ENCODE measurements around the gene VMO1.

The VMO1 gene

GRCh38 chr17:4751932-4752331, 34.2 kb downstream of the VMO1 start:
- no peak for FAIRE-seq

DNA sequence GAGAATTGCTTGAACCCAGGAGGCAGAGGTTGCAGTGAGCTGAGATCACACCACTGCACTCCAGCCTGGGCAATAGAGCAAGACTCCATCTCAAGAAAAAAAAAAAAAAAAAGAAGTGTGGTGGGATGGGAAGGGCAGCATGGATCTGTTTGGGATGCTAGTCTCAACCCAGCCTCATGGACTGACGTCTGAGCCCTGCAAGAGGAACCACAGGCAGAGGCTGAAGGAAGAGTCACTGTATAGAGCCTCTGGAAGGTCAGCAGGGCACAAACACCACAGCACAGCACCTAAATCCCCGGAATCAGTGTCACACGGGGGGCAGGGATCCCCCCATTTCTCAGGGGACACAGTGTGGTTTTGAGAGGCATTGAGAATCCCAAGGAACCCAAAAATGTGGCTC, 35.6 kb downstream of the VMO1 start:
- FAIRE-seq = no peak

- FAIRE-seq = no peak
Measured at GRCh38 chr17:4748686-4749085, 37.5 kb downstream of the VMO1 start.

GRCh38 chr17:4747847-4748246, 38.3 kb downstream of the VMO1 start:
- no peak for FAIRE-seq

- FAIRE-seq = no peak
Measured at GRCh38 chr17:4744999-4745969, 40.9 kb downstream of the VMO1 start.

- FAIRE-seq = no peak
Measured at GRCh38 chr17:4743898-4744297, 42.3 kb downstream of the VMO1 start.

DNA sequence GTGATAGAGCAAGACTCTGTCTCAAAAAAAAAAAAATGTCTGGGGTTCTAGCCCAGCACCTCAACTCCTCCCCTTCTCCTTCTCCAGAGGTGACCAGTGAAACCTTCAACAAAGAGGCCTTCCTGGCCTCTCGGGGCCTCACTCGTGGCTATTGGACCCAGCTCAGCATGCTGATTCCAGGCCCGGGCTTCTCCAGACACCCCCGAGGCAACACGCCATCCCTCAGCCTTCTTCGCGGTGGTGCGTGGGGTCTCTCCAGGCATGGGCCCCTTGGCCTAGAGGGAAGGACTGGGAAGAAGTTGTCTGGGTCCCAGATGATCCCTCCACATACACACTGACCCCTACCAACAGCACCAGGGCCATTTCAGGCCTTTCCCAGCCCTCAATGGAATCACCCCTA, 42.9 kb downstream of the VMO1 start:
- FAIRE-seq = no peak

- FAIRE-seq = no peak
Measured at GRCh38 chr17:4742629-4743028, 43.5 kb downstream of the VMO1 start.

GRCh38 chr17:4742133-4742532, 44.0 kb downstream of the VMO1 start:
- FAIRE-seq = no peak

GRCh38 chr17:4741544-4741943, 44.6 kb downstream of the VMO1 start:
- no peak for FAIRE-seq

DNA sequence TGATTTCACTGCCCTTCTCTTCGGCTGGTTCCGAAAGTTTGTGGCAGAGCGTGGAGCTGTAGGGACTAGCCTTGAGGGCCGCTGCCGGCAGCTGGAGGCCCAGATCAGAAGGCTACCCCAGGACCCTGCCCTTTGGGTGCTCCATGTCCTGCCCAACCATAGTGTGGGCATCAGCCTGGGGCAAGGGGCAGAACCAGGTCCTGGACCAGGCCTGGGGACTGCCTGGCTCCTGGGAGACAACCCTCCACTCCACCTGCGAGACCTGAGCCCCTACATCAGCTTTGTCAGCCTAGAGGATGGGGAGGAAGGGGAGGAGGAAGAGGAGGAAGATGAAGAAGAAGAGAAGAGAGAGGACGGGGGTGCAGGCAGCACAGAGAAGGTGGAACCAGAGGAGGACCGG, 45.6 kb downstream of the VMO1 start:
- no peak for FAIRE-seq

DNA sequence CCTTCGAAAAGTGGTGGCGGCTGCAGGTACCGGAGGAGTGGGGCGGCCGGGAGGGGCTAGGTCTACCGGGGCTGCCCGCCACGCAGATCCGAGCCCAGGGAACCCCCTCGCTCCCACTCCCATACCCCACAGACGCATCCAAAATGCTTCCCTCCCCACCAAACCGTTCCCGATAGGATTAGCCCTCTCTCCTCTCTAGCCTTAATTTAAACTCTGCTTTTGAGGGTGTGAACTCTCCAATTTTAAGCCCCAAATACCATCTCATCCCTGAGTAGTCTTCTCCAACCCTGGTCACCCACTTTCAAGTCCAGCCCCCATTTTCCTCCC, 46.2 kb downstream of the VMO1 start:
- FAIRE-seq = no peak

- FAIRE-seq = no peak
Measured at GRCh38 chr17:4739122-4740024, 46.8 kb downstream of the VMO1 start, which contains the start of the genes CXCL16 and ZMYND15. Gene CXCL16, minus strand, starts transcription at chr17:4739928. Its CDS starts 589 bp downstream, at chr17:4739339. Gene ZMYND15, plus strand, starts transcription at chr17:4739833. Its CDS starts 716 bp downstream, at chr17:4740549.

DNA sequence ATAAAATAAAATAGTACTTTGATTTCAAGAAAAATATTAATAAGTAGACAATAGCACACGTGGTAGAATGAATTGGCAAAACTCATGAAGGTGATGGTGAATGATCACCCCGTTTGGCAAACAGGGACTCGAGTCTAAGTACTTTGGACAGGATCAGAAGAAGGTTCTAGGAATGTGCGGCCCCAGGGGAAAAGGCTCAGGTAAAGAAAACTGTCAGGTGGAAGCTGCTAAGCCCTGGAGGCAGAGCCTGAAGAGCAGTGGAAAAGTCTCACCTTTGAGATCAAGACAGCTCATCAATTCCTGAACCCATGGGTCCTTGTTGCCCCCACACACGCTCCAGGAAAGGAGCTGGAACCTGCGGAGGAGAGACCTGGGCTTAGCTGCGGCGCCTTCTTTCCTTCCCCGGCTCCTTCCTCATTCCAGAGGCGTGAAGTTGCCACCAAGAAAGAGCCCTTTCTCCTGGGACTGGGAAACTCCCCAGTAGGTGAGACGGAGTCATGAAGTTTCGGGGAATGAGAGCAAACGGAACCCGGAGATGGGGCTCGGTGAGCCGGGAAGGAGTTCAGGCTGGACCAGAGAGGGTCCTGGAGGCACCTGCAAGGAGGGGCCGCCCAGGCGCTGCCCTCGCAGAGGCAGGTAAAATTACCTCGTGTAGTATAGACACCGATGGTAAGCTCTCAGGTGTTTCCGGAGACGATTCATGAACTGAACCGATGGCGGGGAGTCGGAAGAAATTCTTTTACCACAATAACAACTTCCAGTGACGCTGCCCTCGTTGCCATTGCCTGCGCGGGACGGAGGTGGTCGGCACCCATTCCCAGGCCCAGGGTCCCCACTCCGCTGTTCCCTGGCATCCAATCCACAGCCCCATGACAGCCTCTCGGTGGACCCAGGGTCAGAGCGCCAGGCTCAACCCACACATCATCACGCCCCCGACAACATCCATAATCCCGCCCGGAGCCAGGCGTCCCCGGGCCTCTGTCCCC, 47.7 kb downstream of the VMO1 start:
- no peak for FAIRE-seq

DNA sequence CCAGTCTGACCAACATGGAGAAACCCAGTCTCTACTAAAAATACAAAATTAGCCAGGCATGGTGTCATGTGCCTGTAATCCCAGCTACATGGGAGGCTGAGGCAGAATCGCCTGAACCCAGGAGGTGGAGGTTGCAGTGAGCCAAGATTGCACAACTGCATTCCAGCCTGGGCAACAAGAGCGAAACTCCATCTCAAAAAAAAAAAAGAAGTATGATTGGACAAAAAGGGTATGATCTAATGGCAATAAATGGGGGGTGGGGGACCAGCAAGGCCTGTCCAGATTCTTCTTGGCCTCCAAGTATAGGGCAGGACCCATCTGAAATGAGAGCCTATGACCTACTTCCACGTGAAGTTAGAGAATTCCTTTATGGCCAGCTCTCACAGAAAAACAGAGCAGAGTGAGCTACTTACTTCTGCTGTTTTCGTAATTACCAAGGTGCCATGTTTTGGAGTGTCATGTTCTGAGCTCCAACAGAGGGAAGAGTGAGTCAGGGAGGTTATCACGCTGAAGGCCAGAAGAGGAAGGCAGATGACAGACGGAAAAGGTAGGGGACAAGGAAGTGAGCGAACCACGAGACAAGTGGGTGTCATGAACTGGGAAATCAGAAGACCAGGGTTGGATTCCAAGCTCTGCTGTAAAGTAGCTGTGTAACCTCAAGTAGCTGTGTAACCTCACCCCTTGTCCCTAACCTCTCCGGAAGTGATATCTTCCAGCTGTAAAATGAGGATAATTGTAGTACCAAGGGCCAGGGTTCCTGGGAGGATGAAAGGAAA, 50.1 kb downstream of the VMO1 start:
- no peak for FAIRE-seq
